Neural cell (in vitro differentiated cells): Measurements from ENCODE around the gene ARHGEF17. TPM values are rescaled to one million over a fixed set of nuclear protein-coding genes. Genes with fewer than 3 reads are reported as not detected.

ENCODE experiments used
- H2AFZ ChIP-seq: fragments of 200-600, 300-800 bp; sonication (generic), shearing (Covaris generic); 2 replicates; pipeline ENCODE4 v1.6.0; 2014; ENCODE audit warnings: low read depth, mild to moderate bottlenecking, antibody characterized with exemption, low read length, moderate library complexity
- H3F3A ChIP-seq: fragments of 200-600 bp; shearing (Covaris generic); 2 replicates; pipeline ENCODE4 v1.6.1; 2016; ENCODE audit warnings: mild to moderate bottlenecking, moderate library complexity, mixed read lengths, antibody characterized with exemption, low read length; ENCODE audit not compliant: insufficient read depth, poor library complexity, severe bottlenecking
- H3K27ac ChIP-seq: fragments of 200-600, 300-800 bp; sonication (generic), shearing (Covaris generic); 2 replicates; pipeline ENCODE4 v1.5.1; 2014; ENCODE audit warnings: mild to moderate bottlenecking, low read length, moderate library complexity
- H3K27me3 ChIP-seq: fragments of 300-800, 200-600 bp; sonication (generic), shearing (Covaris generic); 2 replicates; pipeline ENCODE4 v1.6.0; 2014; ENCODE audit warnings: mild to moderate bottlenecking, low read depth, low read length, moderate library complexity; ENCODE audit not compliant: insufficient read depth
- H3K36me3 ChIP-seq: fragments of 300-800, 200-600 bp; sonication (generic), shearing (Covaris generic); 2 replicates; pipeline ENCODE4 v1.5.1; 2014; ENCODE audit warnings: mild to moderate bottlenecking, antibody characterized with exemption, low read length, moderate library complexity; ENCODE audit not compliant: insufficient read depth
- H3K4me2 ChIP-seq: fragments of 300-800, 200-600 bp; sonication (generic), shearing (Covaris generic); 2 replicates; pipeline ENCODE4 v1.6.0; 2014; ENCODE audit warnings: mild to moderate bottlenecking, low read length
- H3K4me3 ChIP-seq: fragments of 300-800, 200-600 bp; sonication (generic), shearing (Covaris generic); 2 replicates; pipeline ENCODE4 v1.5.1; 2014; ENCODE audit warnings: mild to moderate bottlenecking, low read length, moderate library complexity
- H3K79me2 ChIP-seq: fragments of 200-600 bp; shearing (Covaris generic); replicated peaks from 2 replicates; pipeline ENCODE4 v1.6.0; 2014; ENCODE audit warnings: mild to moderate bottlenecking, low read length, moderate library complexity; ENCODE audit not compliant: insufficient read depth
- H3K9ac ChIP-seq: fragments of 300-800, 200-600 bp; sonication (generic), shearing (Covaris generic); 2 replicates; pipeline ENCODE4 v1.6.1; 2016; ENCODE audit warnings: mild to moderate bottlenecking, low read length, mixed read lengths
- H3K9me2 ChIP-seq: fragments of 200-600 bp; shearing (Covaris generic); 2 replicates; pipeline ENCODE4 v1.6.1; 2016; ENCODE audit warnings: mild to moderate bottlenecking, low read length, mixed read lengths; ENCODE audit not compliant: insufficient read depth
- H3K9me3 ChIP-seq: fragments of 200-600, 300-800 bp; sonication (generic), shearing (Covaris generic); 2 replicates; pipeline ENCODE4 v1.6.1; 2016; ENCODE audit warnings: mild to moderate bottlenecking, mixed run types, low read length, moderate library complexity, mixed read lengths
- H4K20me1 ChIP-seq: fragments of 200-600 bp; shearing (Covaris generic); 2 replicates; pipeline ENCODE4 v1.6.1; 2016; ENCODE audit warnings: mild to moderate bottlenecking, mixed run types; ENCODE audit not compliant: insufficient read depth
- EP300 ChIP-seq: fragments of 450-650 bp; conservative IDR thresholded peaks from 2 replicates; pipeline ENCODE4 v1.6.1; 2014; ENCODE audit warnings: antibody characterized with exemption, mild to moderate bottlenecking, moderate library complexity; ENCODE audit not compliant: poor library complexity, severe bottlenecking
- EZH2 ChIP-seq: fragments of 200-600, 300-800 bp; shearing (Covaris generic), sonication (generic); IDR thresholded peaks from 2 replicates; pipeline ENCODE4 v1.6.1; 2014; ENCODE audit warnings: antibody characterized with exemption, low read length, borderline replicate concordance, mild to moderate bottlenecking; ENCODE audit not compliant: insufficient read depth, poor library complexity, severe bottlenecking
- MXI1 ChIP-seq: fragments of 450-650 bp; conservative IDR thresholded peaks from 2 replicates; pipeline ENCODE4 v1.6.1; 2014; ENCODE audit warnings: antibody characterized with exemption, mild to moderate bottlenecking; ENCODE audit not compliant: poor library complexity, severe bottlenecking
- POLR2AphosphoS5 ChIP-seq: IDR thresholded peaks from 2 replicates; pipeline ENCODE4 v1.6.1; 2012
- RAD21 ChIP-seq: fragments of 450-650 bp; conservative IDR thresholded peaks from 2 replicates; pipeline ENCODE4 v1.6.1; 2014; ENCODE audit warnings: antibody characterized with exemption, mild to moderate bottlenecking, moderate library complexity
- SMC3 ChIP-seq: fragments of 450-650 bp; conservative IDR thresholded peaks from 2 replicates; pipeline ENCODE4 v1.6.1; 2014; ENCODE audit warnings: antibody characterized with exemption, mild to moderate bottlenecking, moderate library complexity; ENCODE audit not compliant: poor library complexity
- TAF1 ChIP-seq: IDR thresholded peaks from 2 replicates; pipeline ENCODE4 v1.6.1; 2012; ENCODE audit warnings: low read depth
- polyA plus RNA-seq: library from polyadenylated mRNA; depleted of rRNA; stranded (reverse); fragments of >200 nt; gene quantifications from 2 replicates; pipeline ENCODE4 v1.2.3, GENCODE V29; 2014
- TF ChIP-seq, protein P1 (sequence below): IDR thresholded peaks from 2 replicates; pipeline ENCODE4 v1.6.1; 2012; ENCODE audit warnings: borderline replicate concordance
- TF ChIP-seq, protein P2 (sequence below): fragments of 450-650 bp; IDR thresholded peaks from 2 replicates; pipeline ENCODE4 v1.5.1; 2014; ENCODE audit warnings: antibody characterized with exemption, mild to moderate bottlenecking, moderate library complexity; ENCODE audit not compliant: poor library complexity, severe bottlenecking

Gene ARHGEF17
- polyA plus RNA-seq, 1 donor from 2014 or later, result 7.9 TPM

DNA sequence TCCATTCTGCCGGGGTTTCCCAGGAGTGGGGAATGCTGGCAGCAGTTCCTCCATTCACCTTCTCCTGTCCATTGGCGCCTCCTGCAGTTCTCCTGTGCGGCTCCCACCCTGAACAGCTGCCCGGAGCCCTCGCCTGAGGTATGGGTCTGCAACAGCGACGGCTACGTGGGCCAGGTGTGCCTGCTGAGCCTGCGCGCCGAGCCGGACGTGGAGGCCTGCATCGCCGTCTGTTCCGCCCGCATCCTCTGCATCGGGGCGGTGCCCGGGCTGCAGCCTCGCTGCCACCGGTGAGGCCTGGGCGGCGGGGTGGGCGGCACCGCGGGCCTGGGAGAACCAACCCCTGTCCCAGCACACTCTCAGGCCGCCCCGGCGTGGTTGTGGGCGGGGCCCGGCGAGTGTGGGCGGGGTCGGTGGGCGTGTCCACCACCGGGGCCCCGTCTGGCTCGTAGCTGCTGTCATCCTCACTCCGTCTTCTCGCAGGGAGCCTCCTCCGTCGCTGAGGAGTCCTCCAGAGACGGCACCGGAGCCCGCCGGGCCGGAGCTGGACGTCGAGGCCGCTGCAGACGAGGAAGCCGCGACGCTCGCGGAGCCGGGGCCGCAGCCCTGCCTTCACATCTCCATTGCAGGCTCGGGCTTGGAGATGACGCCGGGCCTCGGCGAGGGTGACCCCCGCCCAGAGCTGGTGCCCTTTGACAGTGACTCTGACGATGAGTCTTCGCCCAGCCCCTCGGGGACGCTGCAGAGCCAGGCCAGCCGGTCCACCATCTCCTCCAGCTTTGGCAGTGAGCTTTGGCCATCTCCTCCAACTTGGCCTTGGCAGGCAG, 54.1 kb downstream of the ARHGEF17 start:
- H3K79me2 ChIP-seq, result no peaks in the 10 kb centered on the region
- no peaks in the 10 kb centered on the region for H4K20me1 ChIP-seq
- TF ChIP-seq RAD21, result no peak
- no peak for TF ChIP-seq TAF1
- TF ChIP-seq SMC3, result no peak
- TF ChIP-seq, protein P1, sequence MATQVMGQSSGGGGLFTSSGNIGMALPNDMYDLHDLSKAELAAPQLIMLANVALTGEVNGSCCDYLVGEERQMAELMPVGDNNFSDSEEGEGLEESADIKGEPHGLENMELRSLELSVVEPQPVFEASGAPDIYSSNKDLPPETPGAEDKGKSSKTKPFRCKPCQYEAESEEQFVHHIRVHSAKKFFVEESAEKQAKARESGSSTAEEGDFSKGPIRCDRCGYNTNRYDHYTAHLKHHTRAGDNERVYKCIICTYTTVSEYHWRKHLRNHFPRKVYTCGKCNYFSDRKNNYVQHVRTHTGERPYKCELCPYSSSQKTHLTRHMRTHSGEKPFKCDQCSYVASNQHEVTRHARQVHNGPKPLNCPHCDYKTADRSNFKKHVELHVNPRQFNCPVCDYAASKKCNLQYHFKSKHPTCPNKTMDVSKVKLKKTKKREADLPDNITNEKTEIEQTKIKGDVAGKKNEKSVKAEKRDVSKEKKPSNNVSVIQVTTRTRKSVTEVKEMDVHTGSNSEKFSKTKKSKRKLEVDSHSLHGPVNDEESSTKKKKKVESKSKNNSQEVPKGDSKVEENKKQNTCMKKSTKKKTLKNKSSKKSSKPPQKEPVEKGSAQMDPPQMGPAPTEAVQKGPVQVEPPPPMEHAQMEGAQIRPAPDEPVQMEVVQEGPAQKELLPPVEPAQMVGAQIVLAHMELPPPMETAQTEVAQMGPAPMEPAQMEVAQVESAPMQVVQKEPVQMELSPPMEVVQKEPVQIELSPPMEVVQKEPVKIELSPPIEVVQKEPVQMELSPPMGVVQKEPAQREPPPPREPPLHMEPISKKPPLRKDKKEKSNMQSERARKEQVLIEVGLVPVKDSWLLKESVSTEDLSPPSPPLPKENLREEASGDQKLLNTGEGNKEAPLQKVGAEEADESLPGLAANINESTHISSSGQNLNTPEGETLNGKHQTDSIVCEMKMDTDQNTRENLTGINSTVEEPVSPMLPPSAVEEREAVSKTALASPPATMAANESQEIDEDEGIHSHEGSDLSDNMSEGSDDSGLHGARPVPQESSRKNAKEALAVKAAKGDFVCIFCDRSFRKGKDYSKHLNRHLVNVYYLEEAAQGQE, result no peak
- TF ChIP-seq POLR2AphosphoS5, result no peak
- no peak for TF ChIP-seq MXI1
- TF ChIP-seq, protein P2, sequence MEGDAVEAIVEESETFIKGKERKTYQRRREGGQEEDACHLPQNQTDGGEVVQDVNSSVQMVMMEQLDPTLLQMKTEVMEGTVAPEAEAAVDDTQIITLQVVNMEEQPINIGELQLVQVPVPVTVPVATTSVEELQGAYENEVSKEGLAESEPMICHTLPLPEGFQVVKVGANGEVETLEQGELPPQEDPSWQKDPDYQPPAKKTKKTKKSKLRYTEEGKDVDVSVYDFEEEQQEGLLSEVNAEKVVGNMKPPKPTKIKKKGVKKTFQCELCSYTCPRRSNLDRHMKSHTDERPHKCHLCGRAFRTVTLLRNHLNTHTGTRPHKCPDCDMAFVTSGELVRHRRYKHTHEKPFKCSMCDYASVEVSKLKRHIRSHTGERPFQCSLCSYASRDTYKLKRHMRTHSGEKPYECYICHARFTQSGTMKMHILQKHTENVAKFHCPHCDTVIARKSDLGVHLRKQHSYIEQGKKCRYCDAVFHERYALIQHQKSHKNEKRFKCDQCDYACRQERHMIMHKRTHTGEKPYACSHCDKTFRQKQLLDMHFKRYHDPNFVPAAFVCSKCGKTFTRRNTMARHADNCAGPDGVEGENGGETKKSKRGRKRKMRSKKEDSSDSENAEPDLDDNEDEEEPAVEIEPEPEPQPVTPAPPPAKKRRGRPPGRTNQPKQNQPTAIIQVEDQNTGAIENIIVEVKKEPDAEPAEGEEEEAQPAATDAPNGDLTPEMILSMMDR, result no peak
- no peak for TF ChIP-seq EP300
- no peak for TF ChIP-seq EZH2
- no peak overlapping the region for H2AFZ ChIP-seq
- H3K9me3 ChIP-seq, result no peaks in the 10 kb centered on the region
- no peak overlapping the region for H3K27ac ChIP-seq
- H3K4me2 ChIP-seq, result no peak overlapping the region
- H3K27me3 ChIP-seq, result no peaks in the 10 kb centered on the region
- H3K9ac ChIP-seq, result no peak overlapping the region
- no peaks in the 10 kb centered on the region for H3F3A ChIP-seq
- no peaks in the 10 kb centered on the region for H3K36me3 ChIP-seq
- H3K9me2 ChIP-seq, result no peaks in the 10 kb centered on the region
- H3K4me3 ChIP-seq, result no peak overlapping the region

DNA sequence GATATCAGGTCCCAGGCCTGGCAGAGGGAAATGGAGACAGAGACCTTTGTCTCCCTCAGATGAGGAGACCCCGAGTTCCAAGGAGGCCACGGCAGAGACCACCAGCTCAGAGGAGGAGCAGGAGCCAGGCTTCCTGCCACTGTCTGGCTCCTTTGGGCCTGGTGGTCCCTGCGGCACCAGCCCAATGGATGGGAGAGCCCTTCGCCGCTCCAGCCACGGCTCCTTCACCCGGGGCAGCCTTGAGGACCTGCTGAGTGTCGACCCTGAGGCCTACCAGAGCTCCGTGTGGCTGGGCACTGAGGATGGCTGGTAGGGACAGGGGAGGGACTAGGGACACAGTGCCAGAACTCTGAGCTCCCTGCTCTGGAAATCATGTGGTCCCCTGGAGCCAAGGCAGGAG, 55.1 kb downstream of the ARHGEF17 start:
- Histone ChIP-seq H3K4me2 (no peak overlapping the region), H3F3A (no peaks in the 10 kb centered on the region), H3K9me2 (no peaks in the 10 kb centered on the region), H2AFZ (no peak overlapping the region), H3K27me3 (no peaks in the 10 kb centered on the region), H3K9me3 (no peaks in the 10 kb centered on the region), H3K79me2 (no peaks in the 10 kb centered on the region), H3K9ac (no peak overlapping the region), H3K27ac (no peak overlapping the region), H3K36me3 (no peaks in the 10 kb centered on the region), H3K4me3 (no peak overlapping the region), H4K20me1 (no peaks in the 10 kb centered on the region)
- TF ChIP-seq EZH2, result no peak
- TF ChIP-seq MXI1, result no peak
- TF ChIP-seq, protein P1, result no peak
- TF ChIP-seq RAD21, result no peak
- TF ChIP-seq TAF1, result no peak
- TF ChIP-seq EP300, result no peak
- TF ChIP-seq, protein P2, result no peak
- no peak for TF ChIP-seq SMC3
- TF ChIP-seq POLR2AphosphoS5, result no peak
